Measurements from ENCODE around the gene CORO2B. TPM values are rescaled to one million over a fixed set of nuclear protein-coding genes. Genes with fewer than 3 reads are reported as not detected.

CORO2B gene
- total and polyA plus RNA-seq, 2 of the 4 experiments (the other 2 are of a cell fraction) = 9.3 to 39.3 TPM

- Histone ChIP-seq H2BK120ac (ENCODE audit: low read depth, low read length) (no peak overlapping the region), H3K9me1 (ENCODE audit: insufficient read depth, low read length) (no peaks in the 10 kb centered on the region), H3K79me1 (ENCODE audit: low read depth in 1 of 2, low read length in 2 of 2) (no peaks in the 10 kb centered on the region), H3K4me3 (ENCODE audit: insufficient read depth, low read depth, low read length) (no peak overlapping the region), H2AFZ (replicated peaks; ENCODE audit: low read length, poor library complexity) (no peak overlapping the region), H4K20me1 (ENCODE audit: insufficient read depth, low read length) (no peaks in the 10 kb centered on the region), H3K14ac (replicated peaks; ENCODE audit: low read depth, low read length) (no peak overlapping the region), H3K9me3 (ENCODE audit: control insufficient read depth, insufficient read depth, low read length) (no peaks in the 10 kb centered on the region), H3K4ac (ENCODE audit: low read depth, low read length) (no peak overlapping the region), H3K4me1 (ENCODE audit: control insufficient read depth, insufficient read depth, low read length) (peaks cover 5% of the 10 kb centered on the region), H3K27ac (ENCODE audit: insufficient read depth, low read length) (no peak overlapping the region), H3K27me3 (ENCODE audit: control insufficient read depth, insufficient read depth, low read length) (peaks cover 26% of the 10 kb centered on the region), H3K18ac (ENCODE audit: low read depth, low read length) (no peak overlapping the region), H4K8ac (ENCODE audit: low read depth in 2 of 2, low read length in 2 of 2) (no peak overlapping the region), H4K5ac (ENCODE audit: low read depth, low read length) (no peak overlapping the region), H3K4me2 (ENCODE audit: low read depth, low read length) (no peak overlapping the region), H2AK9ac (replicated peaks; ENCODE audit: low read depth, low read length, poor library complexity) (no peak overlapping the region), H3K36me3 (ENCODE audit: control insufficient read depth, insufficient read depth, low read length) (no peaks in the 10 kb centered on the region), H2BK20ac (ENCODE audit: low read depth, low read length) (no peak overlapping the region), H4K91ac (ENCODE audit: insufficient read depth, low read depth, low read length) (no peak overlapping the region), H3K9ac (ENCODE audit: low read depth, low read length) (no peak overlapping the region), H3K23ac (ENCODE audit: low read depth, low read length) (no peak overlapping the region), H2AK5ac (ENCODE audit: low read depth, low read length) (no peak overlapping the region), H2BK15ac (ENCODE audit: low read depth, low read length) (no peak overlapping the region), H3K56ac (ENCODE audit: extremely low read depth, insufficient read depth, low read length) (no peak overlapping the region), H2BK5ac (ENCODE audit: low read depth, low read length, poor library complexity, severe bottlenecking) (no peak overlapping the region)
- no peak for DNase-seq
- ATAC-seq (ENCODE audit: low read depth) = no peak
- in situ Hi-C loops (cut with MboI; ENCODE audit: low sequenced_read_pairs) (loop anchor here (5.0 to 10.0 kb wide), 2 partner anchors 60 to 143 kb away; no protein-coding TSS in a partner anchor), dilution Hi-C loops (cut with HindIII; ENCODE audit: low sequenced_read_pairs, unreplicated experiment) (no loop called here), intact Hi-C loops (cut with micrococcal nuclease) (loop anchor here (5.0 kb wide), 1 partner anchor 88 kb away; the partner anchor contains the start of gene ANP32A)
- POLR2A ChIA-PET (ENCODE audit: unreplicated experiment) = no interaction called here
- no TSS peak for BruUV-seq (replicated peaks)
- CTCF ChIA-PET = interaction anchor here (1.0 to 1.2 kb wide), 2 partner anchors 19 to 141 kb away, joined by 3 to 4 read pairs; no protein-coding TSS in a partner anchor
- TF ChIP-seq NFE2L2 (IDR thresholded peaks at IDR 0.05; ENCODE audit: low read depth, low read length) (no peak), RCOR1 (IDR thresholded peaks at IDR 0.05; ENCODE audit: insufficient replicate concordance, low read length) (no peak), CTCF (conservative IDR thresholded peaks at IDR 0.05; ENCODE audit: low read depth, low read length) (no peak), BHLHE40 (IDR thresholded peaks at IDR 0.05; ENCODE audit: low read depth, low read length) (no peak), MXI1 (IDR thresholded peaks at IDR 0.05; ENCODE audit: borderline replicate concordance, low read depth, low read length) (no peak), ELK1 (IDR thresholded peaks at IDR 0.05; ENCODE audit: borderline replicate concordance, low read depth, low read length) (no peak), FOS (IDR thresholded peaks at IDR 0.05; ENCODE audit: low read depth, low read length) (no peak), RFX5 (IDR thresholded peaks at IDR 0.05; ENCODE audit: low read depth, low read length) (no peak), CHD1 (IDR thresholded peaks at IDR 0.05; ENCODE audit: low read depth, low read length) (no peak)
Observed at GRCh38 chr15:68734352-68734751, 155.6 kb downstream of the CORO2B start.
